SK-N-SH treated with all-trans-retinoic acid at 6 μM for 48 hours (cell line): ENCODE results near the gene WDR59.

Source experiments
- ARNTL ChIP-seq: fragments of 450-650 bp; formaldehyde crosslinking; IDR thresholded peaks from 2 replicates; pipeline ENCODE4 v1.5.0; 2020; ENCODE audit warnings: low read depth, mild to moderate bottlenecking, moderate library complexity, borderline replicate concordance
- TOX ChIP-seq: fragments of 250-450 bp; sonication (Bioruptor Pico); IDR thresholded peaks from 2 replicates; pipeline ENCODE4 v1.8.0; 2021; ENCODE audit warnings: mild to moderate bottlenecking, moderate library complexity, borderline replicate concordance
- ZFP30 ChIP-seq: fragments of 450-650 bp; formaldehyde crosslinking; IDR thresholded peaks from 2 replicates; pipeline ENCODE4 v1.5.0; 2022; ENCODE audit warnings: mild to moderate bottlenecking, moderate library complexity
- ZNF565 ChIP-seq: fragments of 450-650 bp; formaldehyde crosslinking; conservative IDR thresholded peaks from 2 replicates; pipeline ENCODE4 v1.5.0; 2020; ENCODE audit warnings: low read depth, mild to moderate bottlenecking, moderate library complexity
- TF ChIP-seq, protein P1 (sequence below): fragments of 250-450 bp; sonication (Bioruptor Pico); IDR thresholded peaks from 2 replicates; pipeline ENCODE4 v1.8.0; 2020; ENCODE audit warnings: mild to moderate bottlenecking, moderate library complexity, borderline replicate concordance

GRCh38 chr16:74944466-74944865 lies 40.5 kb downstream of the WDR59 start:
- TF ChIP-seq, protein P1, sequence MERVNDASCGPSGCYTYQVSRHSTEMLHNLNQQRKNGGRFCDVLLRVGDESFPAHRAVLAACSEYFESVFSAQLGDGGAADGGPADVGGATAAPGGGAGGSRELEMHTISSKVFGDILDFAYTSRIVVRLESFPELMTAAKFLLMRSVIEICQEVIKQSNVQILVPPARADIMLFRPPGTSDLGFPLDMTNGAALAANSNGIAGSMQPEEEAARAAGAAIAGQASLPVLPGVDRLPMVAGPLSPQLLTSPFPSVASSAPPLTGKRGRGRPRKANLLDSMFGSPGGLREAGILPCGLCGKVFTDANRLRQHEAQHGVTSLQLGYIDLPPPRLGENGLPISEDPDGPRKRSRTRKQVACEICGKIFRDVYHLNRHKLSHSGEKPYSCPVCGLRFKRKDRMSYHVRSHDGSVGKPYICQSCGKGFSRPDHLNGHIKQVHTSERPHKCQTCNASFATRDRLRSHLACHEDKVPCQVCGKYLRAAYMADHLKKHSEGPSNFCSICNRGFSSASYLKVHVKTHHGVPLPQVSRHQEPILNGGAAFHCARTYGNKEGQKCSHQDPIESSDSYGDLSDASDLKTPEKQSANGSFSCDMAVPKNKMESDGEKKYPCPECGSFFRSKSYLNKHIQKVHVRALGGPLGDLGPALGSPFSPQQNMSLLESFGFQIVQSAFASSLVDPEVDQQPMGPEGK (CRISPR knock-in tag) = no peak
- no peak for TF ChIP-seq ZNF565 (CRISPR knock-in tag)
- TF ChIP-seq ZFP30 = no peak
- no peak for TF ChIP-seq ARNTL (CRISPR knock-in tag)
- TF ChIP-seq TOX (CRISPR knock-in tag) = no peak
